Naive thymus-derived CD4-positive, alpha-beta T cell (primary cell): Measurements from ENCODE around the gene TBC1D10B. TPM values are rescaled to one million over a fixed set of nuclear protein-coding genes. Genes with fewer than 3 reads are reported as not detected.
A peak's percentile ranks its signal among the peaks of the same experiment; 100 is the strongest.

ENCODE experiments used
- ATAC-seq: fragments of 150-1000 bp; cut with Tn5 transposase; 2 replicates; pipeline ENCODE4 v1.10.0; 2021; ENCODE audit warnings: mild to moderate bottlenecking, moderate library complexity
- CTCF ChIA-PET: fragments of 350-600 bp; sonication (Branson Sonifier 250); formaldehyde crosslinking; loops from one replicate; lab custom pipeline; 2021; ENCODE audit warnings: antibody characterized with exemption; lab: Charles Lee
- POLR2A ChIA-PET: fragments of 350-600 bp; sonication (Branson Sonifier 250); formaldehyde crosslinking; loops from one replicate; lab custom pipeline; 2021; ENCODE audit warnings: antibody characterized with exemption, inconsistent platforms; lab: Charles Lee
- DNase-seq, 9 donors: peaks; one replicate each; pipeline versions ENCODE4 v3.0.0 to v3.0.0-alpha.2; 2020 to 2022; ENCODE audit warnings: mixed read lengths in 1 of 9
- H3K27ac ChIP-seq: one replicate; pipeline ENCODE4 v1.7.0; 2013; ENCODE audit warnings: mild to moderate bottlenecking, low read depth, low read length, moderate library complexity
- H3K27me3 ChIP-seq, 2 donors: one replicate each; pipeline ENCODE4 v1.7.0; 2013; ENCODE audit warnings: low read length in 2 of 2, mild to moderate bottlenecking in 2 of 2, moderate library complexity in 2 of 2; ENCODE audit not compliant: control insufficient read depth in 2 of 2, insufficient read depth in 2 of 2
- H3K36me3 ChIP-seq, 3 experiments: 1 replicate in 2 of 3; 2 replicates in 1 of 3; pipeline ENCODE4 v1.7.0; 2013; ENCODE audit warnings: low read length in 3 of 3, mild to moderate bottlenecking in 3 of 3, moderate library complexity in 1 of 3; ENCODE audit not compliant: insufficient read depth in 3 of 3, control insufficient read depth in 2 of 3
- H3K4me1 ChIP-seq, 2 donors: one replicate each; pipeline ENCODE4 v1.7.0; 2013; ENCODE audit warnings: low read length in 2 of 2, mild to moderate bottlenecking in 2 of 2, moderate library complexity in 1 of 2; ENCODE audit not compliant: control insufficient read depth in 2 of 2, insufficient read depth in 2 of 2
- H3K4me3 ChIP-seq: 2 replicates; pipeline ENCODE4 v1.7.0; 2013; ENCODE audit warnings: mild to moderate bottlenecking, low read length
- H3K9me3 ChIP-seq, 3 experiments: 1 replicate in 2 of 3; 2 replicates in 1 of 3; pipeline ENCODE4 v1.7.0; 2013; ENCODE audit warnings: low read length in 3 of 3; ENCODE audit not compliant: control insufficient read depth in 2 of 3
- H3K27ac Mint-ChIP-seq, 9 donors: one replicate each; pipeline ENCODE4 v1.8.0; 2020 to 2022; ENCODE audit warnings: mixed read lengths in 9 of 9, mild to moderate bottlenecking in 8 of 9, moderate library complexity in 5 of 9, inconsistent platforms in 2 of 9
- H3K27me3 Mint-ChIP-seq, 5 donors: one replicate each; pipeline ENCODE4 v1.8.0; 2021 to 2022; ENCODE audit warnings: mixed read lengths in 5 of 5, mild to moderate bottlenecking in 1 of 5
- H3K36me3 Mint-ChIP-seq, 5 donors: one replicate each; pipeline ENCODE4 v1.8.0; 2020 to 2022; ENCODE audit warnings: mixed read lengths in 5 of 5, mild to moderate bottlenecking in 3 of 5, inconsistent platforms in 1 of 5
- H3K4me1 Mint-ChIP-seq, 7 donors: one replicate each; pipeline ENCODE4 v1.8.0; 2020 to 2022; ENCODE audit warnings: mixed read lengths in 7 of 7, mild to moderate bottlenecking in 3 of 7, inconsistent platforms in 1 of 7
- H3K4me3 Mint-ChIP-seq, 10 donors: one replicate each; pipeline ENCODE4 v1.8.0; 2020 to 2022; ENCODE audit warnings: mild to moderate bottlenecking in 10 of 10, mixed read lengths in 10 of 10, moderate library complexity in 6 of 10, inconsistent platforms in 2 of 10
- H3K9me3 Mint-ChIP-seq, 11 donors: one replicate each; pipeline ENCODE4 v1.8.0; 2020 to 2022; ENCODE audit warnings: mixed read lengths in 11 of 11, mild to moderate bottlenecking in 4 of 11, inconsistent platforms in 1 of 11, moderate library complexity in 1 of 11
- intact Hi-C, 2 donors: fragments of 100-400 bp; cut with micrococcal nuclease; formaldehyde crosslinking; loops; one replicate each; pipeline ENCODE4 v1.15.1; 2023
- polyA plus RNA-seq, 2 donors: library from polyadenylated mRNA; unstranded; fragments of 300-500 nt; fragmentation: Illumina TruSeq; gene quantifications; one replicate each; pipeline ENCODE4 v1.2.3, GENCODE V29; 2021
- total RNA-seq, 6 experiments: library from RNA in 5 of 6; stranded (reverse) in 5 of 6; gene quantifications; 1 replicate in 5 of 6; 2 replicates in 1 of 6; pipeline ENCODE4 v1.2.3 and lab custom pipeline; 2021 to 2026

Gene TBC1D10B
- total and polyA plus RNA-seq, 7 experiments from 2014 or later = 7.6 to 70.0 (median 43.8) TPM

- Histone ChIP-seq H3K4me3 (peak overlapping the region; percentile 80), H3K9me3 (no peaks in the 10 kb centered on the region), H3K4me1 (peaks cover 10 to 22% of the 10 kb centered on the region in 2 donors), H3K27ac (peak overlapping the region; percentile 71), H3K27me3 (no peaks in the 10 kb centered on the region), H3K36me3 (peaks cover 0 to 18% (median 0%) of the 10 kb centered on the region in 3 experiments)
- peak overlapping the region; percentile 51 to 92 (median 86) for H3K4me3 Mint-ChIP-seq
- H3K27me3 Mint-ChIP-seq = no peaks in the 10 kb centered on the region
- H3K4me1 Mint-ChIP-seq = peaks cover 20 to 34% (median 25%) of the 10 kb centered on the region in 7 donors
- ATAC-seq = no peak
- ChIA-PET POLR2A (interaction anchor here (0.7 to 14.0 kb wide), 11 partner anchors 10 to 329 kb away, joined by 3 to 254 read pairs (median 4); partner anchors contain the start of genes ALDOA, SEPTIN1, TBC1D10B and ZNF747), CTCF (interaction anchor here (0.8 to 1.3 kb wide), 3 partner anchors 12 to 15 kb away, joined by 3 to 5 read pairs (median 4); partner anchors contain the start of genes SEPTIN1 and ZNF771)
- no peak for DNase-seq
- peak overlapping the region; percentile 63 to 95 (median 83) for H3K27ac Mint-ChIP-seq
- intact Hi-C loops = loop anchor here (1.0 to 2.0 kb wide), 5 partner anchors 12 to 24 kb away; partner anchors contain the start of genes ZNF771 (in 2 of the 2), SEPTIN1 (in 1 of the 2) and TBC1D10B (in 1 of the 2)
- H3K9me3 Mint-ChIP-seq = no peaks in the 10 kb centered on the region
- H3K36me3 Mint-ChIP-seq = peaks cover 0 to 7% (median 4%) of the 10 kb centered on the region in 5 donors
These were observed 24.4 kb upstream of the TBC1D10B start for GRCh38 chr16:30394592-30395154.

DNA sequence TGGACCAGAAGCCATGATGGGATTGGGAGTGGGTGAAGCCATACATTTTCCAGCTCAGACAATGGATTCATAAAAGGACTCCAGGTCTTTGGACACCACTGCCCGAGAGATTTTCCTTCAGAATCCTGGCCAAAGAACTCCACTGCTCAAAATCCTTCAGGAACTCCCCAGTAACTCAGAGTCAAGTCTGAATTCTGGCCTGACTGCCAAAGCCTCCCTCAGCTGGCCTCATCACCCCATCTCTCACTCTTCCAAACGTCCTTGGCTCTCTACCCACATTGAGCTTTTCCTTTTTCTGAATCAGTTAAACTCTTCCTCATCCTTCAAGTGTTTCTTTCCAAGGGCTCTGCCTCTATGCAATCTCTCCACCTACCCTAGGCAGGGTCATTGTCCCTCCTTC lies 13.2 kb upstream of the TBC1D10B start:
- ChIA-PET POLR2A (interaction anchor here (0.7 to 10.9 kb wide), 12 partner anchors 9 to 199 kb away, joined by 3 to 254 read pairs (median 10); partner anchors contain the start of genes CORO1A, DCTPP1, MYL11 and TBC1D10B), CTCF (interaction anchor here (1.0 to 2.0 kb wide), 7 partner anchors 9 to 352 kb away, joined by 3 to 7 read pairs (median 5); partner anchors contain the start of genes TBC1D10B and ZNF48)
- H3K9me3 ChIP-seq = no peaks in the 10 kb centered on the region
- H3K27me3 ChIP-seq = no peaks in the 10 kb centered on the region
- H3K4me1 ChIP-seq = peaks cover 47 to 49% of the 10 kb centered on the region in 2 donors
- Mint-ChIP-seq H3K9me3 (no peaks in the 10 kb centered on the region), H3K27me3 (no peaks in the 10 kb centered on the region), H3K4me3 (peak overlapping the region; percentile 78 to 100 (median 96)), H3K4me1 (peaks cover 32 to 64% (median 40%) of the 10 kb centered on the region in 7 donors), H3K36me3 (peaks cover 4 to 28% (median 5%) of the 10 kb centered on the region in 5 donors), H3K27ac (peak overlapping the region; percentile 90 to 100 (median 99))
- intact Hi-C loops = no loop called here
- DNase-seq (no peak), ATAC-seq (no peak)
- peak overlapping the region; percentile 100 for H3K27ac ChIP-seq
- peak overlapping the region; percentile 89 for H3K4me3 ChIP-seq
- H3K36me3 ChIP-seq = peaks cover 0 to 3% (median 1%) of the 10 kb centered on the region in 3 experiments

DNA sequence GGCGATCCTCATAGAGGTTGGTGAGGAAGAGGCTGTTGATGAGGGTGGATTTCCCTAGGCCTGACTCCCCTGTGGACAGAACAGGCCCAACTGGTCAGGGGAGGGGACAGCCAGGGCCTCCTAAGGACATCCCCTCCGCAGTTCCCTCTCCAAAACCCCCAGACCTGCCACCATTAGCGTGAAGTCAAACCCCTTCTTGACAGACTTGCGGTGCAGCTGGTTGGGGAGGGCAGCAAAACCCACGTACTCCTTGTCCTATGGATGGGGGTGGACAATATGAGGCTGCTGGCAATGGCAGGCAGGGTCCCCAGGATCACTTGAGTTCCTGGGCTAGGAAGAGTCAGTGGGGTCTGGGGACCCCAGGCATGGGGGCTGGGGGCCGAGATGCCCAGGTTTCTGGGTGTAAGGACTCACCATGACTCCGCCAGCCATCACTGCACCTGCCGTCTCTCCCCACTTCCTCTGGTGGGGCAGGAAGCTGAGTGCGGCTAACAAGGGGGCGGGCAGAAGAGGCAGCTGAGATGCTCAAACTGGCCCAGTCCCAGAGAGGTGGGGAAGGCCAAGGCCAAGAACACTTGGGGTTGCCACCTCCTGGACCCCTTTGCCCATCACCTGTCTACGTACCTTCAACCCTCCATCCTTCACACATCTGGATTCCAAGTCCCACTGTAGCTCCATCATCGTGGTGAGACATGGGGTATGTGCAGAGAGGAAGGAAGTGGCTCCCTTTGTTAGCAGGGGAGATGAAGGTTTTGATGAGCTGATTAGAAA lies 12.0 kb upstream of the TBC1D10B start, which contains the start of gene SEPTIN1:
Gene SEPTIN1, minus strand, starts transcription at position 451 of the 771 bp plus-strand sequence. Its CDS starts 19 bp downstream, at position 432.
- no peaks in the 10 kb centered on the region for H3K27me3 Mint-ChIP-seq
- Histone ChIP-seq H3K36me3 (peaks cover 0 to 3% (median 3%) of the 10 kb centered on the region in 3 experiments), H3K9me3 (no peaks in the 10 kb centered on the region), H3K4me3 (peak within 1 kb of the TSS; percentile 89), H3K27ac (peak within 1 kb of the TSS; percentile 100), H3K4me1 (peaks cover 50 to 51% of the 10 kb centered on the region in 2 donors), H3K27me3 (no peaks in the 10 kb centered on the region)
- H3K9me3 Mint-ChIP-seq = no peaks in the 10 kb centered on the region
- DNase-seq = peak; percentile 49 to 86 (median 81)
- peak within 1 kb of the TSS; percentile 90 to 100 (median 99) for H3K27ac Mint-ChIP-seq
- CTCF ChIA-PET = interaction anchor here (0.8 to 2.0 kb wide), 8 partner anchors 10 to 153 kb away, joined by 3 to 7 read pairs (median 5); partner anchors contain the start of genes TBC1D10B, ZNF48 and ZNF771
- H3K4me1 Mint-ChIP-seq = peaks cover 33 to 67% (median 49%) of the 10 kb centered on the region in 7 donors
- intact Hi-C loops = loop anchor here (1.0 kb wide), 4 partner anchors 11 to 47 kb away; partner anchors contain the start of genes ZNF771 (in 2 of the 2) and ZNF48 (in 1 of the 2)
- H3K4me3 Mint-ChIP-seq = peak within 1 kb of the TSS; percentile 78 to 100 (median 96)
- peak; percentile 27 for ATAC-seq
- H3K36me3 Mint-ChIP-seq = peaks cover 4 to 31% (median 5%) of the 10 kb centered on the region in 5 donors
- POLR2A ChIA-PET = interaction anchor here (0.6 to 10.9 kb wide), 23 partner anchors 14 to 318 kb away, joined by 3 to 254 read pairs (median 6); partner anchors contain the start of genes CD2BP2, CORO1A, DCTPP1 and FBRS

DNA sequence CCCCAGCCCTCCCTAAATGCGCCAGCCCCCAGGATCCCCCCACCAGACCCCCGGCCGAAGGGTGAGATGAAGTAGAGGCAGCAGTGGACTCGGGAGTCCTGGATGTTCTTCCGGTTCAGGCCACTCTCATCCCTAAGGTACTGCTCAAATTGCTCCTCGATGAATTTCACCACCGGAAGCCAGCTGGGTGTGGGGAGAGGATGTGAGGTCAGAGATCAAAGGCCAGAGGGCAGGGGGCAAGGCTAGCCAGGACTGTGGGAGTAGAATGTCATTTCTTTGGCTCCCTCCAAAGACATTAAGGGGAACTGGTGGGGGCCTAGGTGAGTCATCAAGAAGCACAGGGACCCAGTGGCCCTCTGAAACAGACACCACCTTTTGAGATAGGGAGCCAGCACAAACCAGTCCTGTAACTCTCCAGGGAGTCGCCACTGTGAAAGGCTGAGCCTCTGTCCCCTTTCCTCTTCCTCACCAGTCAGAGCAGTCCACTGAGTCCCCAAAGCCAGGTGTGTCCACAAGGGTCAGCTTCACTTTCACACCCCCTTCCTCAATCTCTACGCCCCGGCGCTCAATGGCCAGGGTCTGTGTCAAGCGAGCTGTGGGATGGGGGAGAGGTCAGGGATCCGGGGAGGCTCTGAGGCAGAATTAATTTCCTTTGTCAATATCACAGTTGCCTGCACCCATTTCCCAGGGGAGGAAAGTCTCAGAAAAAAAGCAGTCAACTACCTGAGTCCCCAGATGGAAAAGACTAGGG lies 11.2 kb upstream of the TBC1D10B start:
- peaks cover 0 to 3% (median 3%) of the 10 kb centered on the region in 3 experiments for H3K36me3 ChIP-seq
- Mint-ChIP-seq H3K27ac (peak overlapping the region; percentile 90 to 100 (median 99)), H3K9me3 (no peaks in the 10 kb centered on the region), H3K4me1 (peaks cover 36 to 73% (median 52%) of the 10 kb centered on the region in 7 donors), H3K27me3 (no peaks in the 10 kb centered on the region), H3K4me3 (peak overlapping the region; percentile 78 to 100 (median 96)), H3K36me3 (peaks cover 4 to 31% (median 5%) of the 10 kb centered on the region in 5 donors)
- ChIA-PET POLR2A (interaction anchor here (1.1 to 10.9 kb wide), 12 partner anchors 13 to 290 kb away, joined by 3 to 254 read pairs (median 10); partner anchors contain the start of genes CORO1A, TBC1D10B, TBX6 and ZNF48), CTCF (interaction anchor here (0.6 to 1.7 kb wide), 3 partner anchors 14 to 730 kb away, joined by 3 to 5 read pairs (median 4); partner anchors contain the start of genes ZNF48 and ZNF771)
- ATAC-seq (no peak), DNase-seq (peak in 1 of 9 donors; percentile 38)
- H3K27ac ChIP-seq = peak overlapping the region; percentile 100
- peak overlapping the region; percentile 89 for H3K4me3 ChIP-seq
- intact Hi-C loops = loop anchor here (1.0 kb wide), 4 partner anchors 10 to 46 kb away; partner anchors contain the start of genes ZNF771 (in 2 of the 2) and ZNF48 (in 1 of the 2)
- peaks cover 58 to 59% of the 10 kb centered on the region in 2 donors for H3K4me1 ChIP-seq
- no peaks in the 10 kb centered on the region for H3K9me3 ChIP-seq
- H3K27me3 ChIP-seq = no peaks in the 10 kb centered on the region

DNA sequence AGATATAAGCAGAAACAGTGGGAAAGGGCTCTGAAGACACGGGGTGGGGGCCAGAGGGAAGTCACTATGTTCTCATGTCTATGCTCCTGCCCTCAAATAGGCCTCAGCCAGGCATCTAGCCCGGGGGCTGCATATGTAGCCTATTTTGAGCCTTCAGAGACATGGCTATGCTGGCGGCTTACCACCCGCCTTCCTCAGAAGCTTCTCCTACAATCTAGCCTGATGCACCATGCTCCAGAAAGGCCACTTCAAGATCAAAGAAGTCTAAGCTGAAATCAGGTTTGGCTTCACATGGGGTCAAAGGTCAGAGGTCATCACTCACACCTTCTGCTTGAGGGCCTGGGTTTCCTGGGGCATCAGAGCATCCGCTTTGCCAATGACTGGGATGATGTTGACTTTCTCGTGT lies 10.5 kb upstream of the TBC1D10B start:
- ATAC-seq = no peak
- DNase-seq = no peak
- peak overlapping the region; percentile 85 to 100 (median 99) for H3K27ac Mint-ChIP-seq
- peak overlapping the region; percentile 89 for H3K4me3 ChIP-seq
- H3K36me3 Mint-ChIP-seq = peaks cover 4 to 31% (median 5%) of the 10 kb centered on the region in 5 donors
- H3K27ac ChIP-seq = peak overlapping the region; percentile 100
- no peaks in the 10 kb centered on the region for H3K9me3 ChIP-seq
- H3K36me3 ChIP-seq = peaks cover 0 to 9% (median 3%) of the 10 kb centered on the region in 3 experiments
- H3K4me3 Mint-ChIP-seq = peak overlapping the region; percentile 73 to 100 (median 96)
- peaks cover 36 to 76% (median 52%) of the 10 kb centered on the region in 7 donors for H3K4me1 Mint-ChIP-seq
- POLR2A ChIA-PET = interaction anchor here (1.1 to 10.9 kb wide), 7 partner anchors 13 to 290 kb away, joined by 3 to 254 read pairs (median 31); partner anchors contain the start of genes DCTPP1, TBC1D10B, TBX6 and ZNF48
- CTCF ChIA-PET = interaction anchor here (0.6 kb wide), 1 partner anchor 730 kb away, joined by 3 read pairs; no protein-coding TSS in a partner anchor
- no peaks in the 10 kb centered on the region for H3K9me3 Mint-ChIP-seq
- no peaks in the 10 kb centered on the region for H3K27me3 ChIP-seq
- intact Hi-C loops = no loop called here
- peaks cover 60 to 64% of the 10 kb centered on the region in 2 donors for H3K4me1 ChIP-seq
- H3K27me3 Mint-ChIP-seq = no peaks in the 10 kb centered on the region
